ENCODE measurements around the gene NFATC1. TPM values are rescaled to one million over a fixed set of nuclear protein-coding genes. Genes with fewer than 3 reads are reported as not detected.

The NFATC1 gene
- total and polyA plus RNA-seq, 5 donors from 2014 or later, result 13.1 to 64.7 (median 19.8) TPM

DNA sequence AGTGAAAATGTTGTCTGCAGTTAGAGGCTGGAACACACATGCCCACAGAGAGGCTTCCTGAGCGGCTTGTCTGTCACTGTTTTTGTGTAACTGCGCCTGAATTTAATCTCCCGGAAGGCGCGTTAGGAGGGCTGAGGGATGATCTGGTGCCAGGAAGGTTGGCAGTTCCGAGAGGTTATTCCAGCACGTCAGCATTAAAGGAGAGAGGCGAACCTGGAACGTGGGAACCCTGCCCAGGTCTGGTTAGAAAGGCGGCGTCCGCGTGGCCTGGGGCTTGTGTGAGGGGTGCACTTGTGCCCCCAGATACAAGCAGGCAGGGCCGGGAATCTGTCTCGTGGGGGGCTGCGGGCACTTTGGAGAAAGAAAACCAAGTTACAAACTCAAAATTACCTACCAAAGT lies 75.3 kb downstream of the NFATC1 start:
- ATAC-seq (ENCODE audit: low read depth in 2 of 2) (no peak), DNase-seq (no peak)
- H3K4me3 Mint-ChIP-seq, result no peak overlapping the region
- Histone ChIP-seq H3K36me3 (ENCODE audit: control insufficient read depth, insufficient read depth, low read length) (peaks cover 27% of the 10 kb centered on the region), H3K27ac (ENCODE audit: insufficient read depth, low read length, poor library complexity, severe bottlenecking) (no peak overlapping the region), H3K4me1 (ENCODE audit: control insufficient read depth, insufficient read depth, low read length, poor library complexity, severe bottlenecking) (no peaks in the 10 kb centered on the region), H3K27me3 (ENCODE audit: control insufficient read depth, insufficient read depth, low read length) (no peaks in the 10 kb centered on the region), H3K9me3 (ENCODE audit: control insufficient read depth in 2 of 2, low read length in 2 of 2) (peaks cover 0 to 2% of the 10 kb centered on the region in 2 experiments), H3K4me3 (ENCODE audit: low read depth, low read length) (no peak overlapping the region)
- H3K9me3 Mint-ChIP-seq, result peaks cover 0 to 2% (median 0%) of the 10 kb centered on the region in 7 donors
- peaks cover 0 to 3% (median 0%) of the 10 kb centered on the region in 4 donors for H3K4me1 Mint-ChIP-seq
- no peaks in the 10 kb centered on the region for H3K27me3 Mint-ChIP-seq
- H3K27ac Mint-ChIP-seq, result no peak overlapping the region
- H3K36me3 Mint-ChIP-seq, result peaks cover 4% of the 10 kb centered on the region

DNA sequence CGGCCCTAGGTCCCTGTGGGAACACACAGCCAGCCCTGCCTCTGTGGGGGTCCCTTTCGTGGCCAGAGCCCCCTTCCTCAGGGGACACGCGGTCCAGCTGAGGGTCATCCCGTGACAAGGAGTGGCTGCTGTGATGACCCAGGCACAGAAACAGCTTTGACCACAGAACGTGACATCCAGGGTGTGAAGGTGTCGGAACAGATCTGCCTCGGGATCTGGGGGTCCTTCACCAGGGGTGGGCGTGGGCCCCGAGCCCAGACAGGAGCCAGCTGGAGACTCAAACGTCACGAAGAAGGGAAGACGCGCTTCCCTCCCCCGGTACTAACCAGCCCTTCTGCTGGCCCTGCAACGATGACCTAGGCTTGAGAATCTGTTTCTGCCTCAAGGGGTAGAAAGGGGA lies 75.9 kb downstream of the NFATC1 start:
- ATAC-seq (ENCODE audit: low read depth in 2 of 2), result no peak
- Mint-ChIP-seq H3K36me3 (peaks cover 6% of the 10 kb centered on the region), H3K4me3 (no peak overlapping the region), H3K4me1 (peaks cover 0 to 3% (median 0%) of the 10 kb centered on the region in 4 donors), H3K27me3 (no peaks in the 10 kb centered on the region), H3K9me3 (peaks cover 0 to 2% (median 0%) of the 10 kb centered on the region in 7 donors), H3K27ac (no peak overlapping the region)
- H3K27me3 ChIP-seq (ENCODE audit: control insufficient read depth, insufficient read depth, low read length), result no peaks in the 10 kb centered on the region
- H3K9me3 ChIP-seq (ENCODE audit: control insufficient read depth in 2 of 2, low read length in 2 of 2), result peaks cover 0 to 2% of the 10 kb centered on the region in 2 experiments
- H3K27ac ChIP-seq (ENCODE audit: insufficient read depth, low read length, poor library complexity, severe bottlenecking), result no peak overlapping the region
- DNase-seq, result no peak
- H3K4me3 ChIP-seq (ENCODE audit: low read depth, low read length), result no peak overlapping the region
- peaks cover 30% of the 10 kb centered on the region for H3K36me3 ChIP-seq (ENCODE audit: control insufficient read depth, insufficient read depth, low read length)
- no peaks in the 10 kb centered on the region for H3K4me1 ChIP-seq (ENCODE audit: control insufficient read depth, insufficient read depth, low read length, poor library complexity, severe bottlenecking)

DNA sequence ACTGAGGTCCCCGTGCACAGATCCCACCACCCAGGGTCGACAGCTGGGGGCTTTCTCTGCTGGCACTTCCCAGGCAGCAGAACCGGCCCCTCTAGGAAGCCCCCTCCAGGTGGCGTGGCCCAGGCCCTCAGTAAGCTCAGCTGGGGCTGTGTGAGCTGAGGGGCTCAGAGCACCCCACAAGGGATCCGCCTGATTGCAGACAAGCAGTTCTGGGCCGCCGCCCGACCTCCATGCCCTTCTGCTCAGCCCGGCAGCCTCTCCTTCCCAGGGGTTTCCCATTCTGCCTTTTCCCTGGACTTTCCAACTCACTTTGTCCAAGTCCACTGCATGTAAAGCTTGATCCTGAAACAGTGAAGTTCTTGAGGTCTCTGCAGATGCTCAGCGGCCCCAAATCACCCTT lies 76.4 kb downstream of the NFATC1 start:
- DNase-seq (no peak), ATAC-seq (ENCODE audit: low read depth in 2 of 2) (no peak)
- Histone ChIP-seq H3K36me3 (ENCODE audit: control insufficient read depth, insufficient read depth, low read length) (peaks cover 32% of the 10 kb centered on the region), H3K9me3 (ENCODE audit: control insufficient read depth in 2 of 2, low read length in 2 of 2) (peaks cover 0 to 2% of the 10 kb centered on the region in 2 experiments), H3K4me3 (ENCODE audit: low read depth, low read length) (no peak overlapping the region), H3K27ac (ENCODE audit: insufficient read depth, low read length, poor library complexity, severe bottlenecking) (peak overlapping the region; percentile 14), H3K27me3 (ENCODE audit: control insufficient read depth, insufficient read depth, low read length) (no peaks in the 10 kb centered on the region), H3K4me1 (ENCODE audit: control insufficient read depth, insufficient read depth, low read length, poor library complexity, severe bottlenecking) (no peaks in the 10 kb centered on the region)
- H3K36me3 Mint-ChIP-seq, result peaks cover 11% of the 10 kb centered on the region
- no peak overlapping the region for H3K4me3 Mint-ChIP-seq
- H3K27ac Mint-ChIP-seq, result no peak overlapping the region
- H3K9me3 Mint-ChIP-seq, result peaks cover 0 to 2% (median 0%) of the 10 kb centered on the region in 7 donors
- H3K27me3 Mint-ChIP-seq, result no peaks in the 10 kb centered on the region
- H3K4me1 Mint-ChIP-seq, result peaks cover 0 to 3% (median under 1%) of the 10 kb centered on the region in 4 donors

DNA sequence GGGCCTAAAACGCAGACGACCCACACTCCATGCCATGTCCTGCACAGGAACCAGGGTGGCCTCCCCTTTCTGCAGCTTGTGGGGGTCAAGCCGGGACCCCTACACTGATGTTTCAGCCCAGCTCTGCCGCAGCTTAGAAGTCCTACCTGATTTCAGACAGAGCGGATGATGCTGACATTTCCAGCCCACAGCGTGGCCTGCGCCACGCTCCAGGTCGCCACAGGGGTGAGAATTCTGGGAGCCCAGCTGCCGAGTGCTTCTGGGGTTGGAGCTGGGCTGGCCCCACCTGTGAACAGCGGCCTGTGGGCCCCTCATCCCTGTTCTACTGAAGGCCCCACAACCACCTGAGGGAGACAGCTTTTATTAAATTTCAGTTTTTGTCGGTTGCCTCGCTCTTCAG lies 77.2 kb downstream of the NFATC1 start:
- Mint-ChIP-seq H3K4me1 (peaks cover 0 to 3% (median under 1%) of the 10 kb centered on the region in 4 donors), H3K27me3 (no peaks in the 10 kb centered on the region), H3K27ac (no peak overlapping the region), H3K4me3 (no peak overlapping the region), H3K36me3 (peaks cover 13% of the 10 kb centered on the region), H3K9me3 (peaks cover 0 to 2% (median 0%) of the 10 kb centered on the region in 7 donors)
- DNase-seq (no peak), ATAC-seq (ENCODE audit: low read depth in 2 of 2) (no peak)
- H3K4me3 ChIP-seq (ENCODE audit: low read depth, low read length), result no peak overlapping the region
- peaks cover 0 to 2% of the 10 kb centered on the region in 2 experiments for H3K9me3 ChIP-seq (ENCODE audit: control insufficient read depth in 2 of 2, low read length in 2 of 2)
- no peaks in the 10 kb centered on the region for H3K4me1 ChIP-seq (ENCODE audit: control insufficient read depth, insufficient read depth, low read length, poor library complexity, severe bottlenecking)
- peaks cover 31% of the 10 kb centered on the region for H3K36me3 ChIP-seq (ENCODE audit: control insufficient read depth, insufficient read depth, low read length)
- H3K27me3 ChIP-seq (ENCODE audit: control insufficient read depth, insufficient read depth, low read length), result no peaks in the 10 kb centered on the region
- no peak overlapping the region for H3K27ac ChIP-seq (ENCODE audit: insufficient read depth, low read length, poor library complexity, severe bottlenecking)

DNA sequence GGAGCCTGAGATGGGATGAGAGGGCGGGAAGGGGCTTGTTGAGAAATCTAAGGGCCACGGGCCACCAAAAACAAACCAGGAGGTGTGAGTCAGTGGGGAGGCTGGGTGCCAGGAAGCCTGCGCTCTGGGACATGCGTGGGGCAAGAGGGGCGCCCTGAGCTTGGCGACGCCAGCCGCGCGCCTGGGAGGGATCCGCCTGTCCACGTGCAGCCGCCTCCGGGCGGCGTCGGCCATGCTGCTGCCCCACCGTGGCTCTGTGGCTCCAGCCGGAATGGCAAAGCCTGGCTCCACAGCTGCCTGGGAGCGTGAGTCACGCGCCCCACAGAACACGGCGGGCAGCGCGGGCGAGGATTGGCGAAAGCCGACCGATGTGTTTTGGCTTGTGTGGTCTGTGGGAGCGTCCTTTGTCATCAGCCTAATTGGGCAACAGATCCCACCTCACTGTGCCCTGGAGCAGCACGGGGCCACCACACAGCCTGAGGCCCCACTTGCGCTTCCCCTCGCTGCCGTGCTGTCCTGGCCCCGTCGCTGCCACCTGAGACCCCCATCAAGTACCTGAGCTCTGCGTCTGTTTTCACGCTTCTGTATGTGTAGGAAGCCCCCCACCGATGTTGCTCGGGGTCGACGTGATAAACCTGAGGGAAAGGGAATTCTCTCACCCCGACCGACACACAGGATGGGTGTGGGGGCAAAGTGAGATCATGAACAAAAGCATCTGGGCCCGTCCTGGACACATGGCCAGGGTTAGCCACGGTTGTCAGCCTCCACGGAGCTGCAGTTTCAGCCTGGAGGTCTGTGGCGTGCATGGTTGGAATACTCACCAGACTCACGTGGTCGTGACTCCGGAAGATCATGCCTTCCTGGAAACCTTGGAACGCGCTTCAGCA lies 80.5 kb downstream of the NFATC1 start:
- H3K36me3 Mint-ChIP-seq, result peaks cover 14% of the 10 kb centered on the region
- DNase-seq (no peak), ATAC-seq (ENCODE audit: low read depth in 2 of 2) (no peak)
- H3K9me3 ChIP-seq (ENCODE audit: control insufficient read depth in 2 of 2, low read length in 2 of 2), result peaks cover 0 to 2% of the 10 kb centered on the region in 2 experiments
- no peak overlapping the region for H3K27ac ChIP-seq (ENCODE audit: insufficient read depth, low read length, poor library complexity, severe bottlenecking)
- no peaks in the 10 kb centered on the region for H3K27me3 Mint-ChIP-seq
- H3K4me3 ChIP-seq (ENCODE audit: low read depth, low read length), result no peak overlapping the region
- H3K4me1 Mint-ChIP-seq, result peaks cover 0 to 6% (median 0%) of the 10 kb centered on the region in 4 donors
- peak overlapping the region in 2 of 3 donors; percentile 15 to 32 for H3K27ac Mint-ChIP-seq
- no peaks in the 10 kb centered on the region for H3K27me3 ChIP-seq (ENCODE audit: control insufficient read depth, insufficient read depth, low read length)
- H3K4me1 ChIP-seq (ENCODE audit: control insufficient read depth, insufficient read depth, low read length, poor library complexity, severe bottlenecking), result peaks cover 3% of the 10 kb centered on the region
- peaks cover 0 to 2% (median 0%) of the 10 kb centered on the region in 7 donors for H3K9me3 Mint-ChIP-seq
- peaks cover 17% of the 10 kb centered on the region for H3K36me3 ChIP-seq (ENCODE audit: control insufficient read depth, insufficient read depth, low read length)
- H3K4me3 Mint-ChIP-seq, result no peak overlapping the region

DNA sequence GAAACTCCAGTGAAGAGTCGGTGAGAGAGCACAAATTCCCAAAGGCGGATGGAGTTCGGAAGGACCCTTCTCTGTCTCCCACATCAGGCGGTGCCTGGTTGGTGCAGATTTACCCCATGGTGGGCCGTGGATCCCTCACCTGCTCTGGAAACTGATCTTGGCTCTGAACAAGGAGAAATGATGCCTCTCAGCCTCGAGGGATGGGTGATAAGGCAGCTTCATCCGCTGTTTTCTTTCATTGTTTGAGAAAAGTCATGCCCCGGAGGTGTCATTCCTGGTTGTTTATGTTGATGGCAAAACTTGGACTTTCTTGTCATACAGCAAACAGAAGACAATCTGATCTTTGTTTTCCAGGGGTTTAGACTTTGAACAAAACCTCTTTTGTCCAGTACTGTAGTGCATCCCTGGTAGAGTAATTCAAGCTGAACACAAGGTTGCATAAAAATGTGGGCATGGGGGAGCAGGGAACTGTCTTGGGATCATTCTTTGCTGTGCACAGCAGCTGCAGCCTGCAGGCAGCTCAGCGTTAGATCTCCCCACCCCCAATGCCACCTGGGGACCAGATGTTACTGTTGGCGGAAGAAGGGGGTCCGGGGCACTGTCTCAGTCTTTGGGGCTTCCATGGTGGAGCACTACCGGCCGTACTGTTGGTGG lies 81.3 kb downstream of the NFATC1 start:
- Mint-ChIP-seq H3K27me3 (no peaks in the 10 kb centered on the region), H3K4me3 (no peak overlapping the region), H3K36me3 (peaks cover 14% of the 10 kb centered on the region), H3K4me1 (peaks cover 0 to 6% (median 0%) of the 10 kb centered on the region in 4 donors), H3K9me3 (peaks cover 0 to 2% (median 0%) of the 10 kb centered on the region in 7 donors), H3K27ac (peak overlapping the region; percentile 15 to 87 (median 33))
- Histone ChIP-seq H3K27me3 (ENCODE audit: control insufficient read depth, insufficient read depth, low read length) (no peaks in the 10 kb centered on the region), H3K27ac (ENCODE audit: insufficient read depth, low read length, poor library complexity, severe bottlenecking) (no peak overlapping the region), H3K36me3 (ENCODE audit: control insufficient read depth, insufficient read depth, low read length) (peaks cover 13% of the 10 kb centered on the region), H3K4me1 (ENCODE audit: control insufficient read depth, insufficient read depth, low read length, poor library complexity, severe bottlenecking) (peaks cover 3% of the 10 kb centered on the region), H3K9me3 (ENCODE audit: control insufficient read depth in 2 of 2, low read length in 2 of 2) (peaks cover 0 to 2% of the 10 kb centered on the region in 2 experiments), H3K4me3 (ENCODE audit: low read depth, low read length) (no peak overlapping the region)
- DNase-seq (no peak), ATAC-seq (ENCODE audit: low read depth in 2 of 2) (no peak)

DNA sequence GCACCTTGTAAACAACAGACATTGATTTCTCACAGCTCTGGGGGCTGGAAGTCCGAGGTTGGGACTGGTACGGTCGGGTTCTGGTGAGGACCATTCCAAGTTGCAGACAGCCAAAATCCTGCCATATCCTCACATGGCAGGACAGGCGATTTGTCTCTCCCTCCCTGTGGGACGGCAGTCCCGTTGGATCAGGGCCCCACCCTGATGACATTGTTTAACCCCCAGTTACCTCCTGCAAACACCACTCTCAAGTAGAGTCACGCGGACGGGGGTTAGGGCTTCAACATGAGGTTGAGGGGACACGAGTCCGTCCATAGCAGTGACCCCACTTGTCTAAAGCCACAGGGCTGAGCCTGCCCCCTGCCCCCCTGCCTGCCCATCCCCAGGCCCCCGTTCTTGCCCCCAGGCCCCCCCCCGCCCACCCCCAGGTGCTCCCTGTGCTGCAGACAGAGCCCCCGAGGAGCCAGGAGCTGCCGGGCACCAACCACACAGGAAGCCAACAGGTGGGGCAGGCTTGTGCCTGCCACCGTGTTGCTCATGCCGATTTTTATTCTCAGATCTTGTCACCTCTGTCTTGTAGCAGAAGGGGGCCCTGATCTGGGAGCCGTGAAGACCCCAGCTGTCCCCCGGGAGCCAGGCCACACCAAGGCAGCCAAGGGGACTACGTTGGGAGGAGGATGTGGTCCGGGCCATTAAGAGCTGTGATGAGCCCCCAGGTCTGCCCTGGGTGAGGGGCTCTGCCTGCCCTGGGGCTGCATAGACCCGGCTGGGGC lies 82.2 kb downstream of the NFATC1 start:
- Histone ChIP-seq H3K27me3 (ENCODE audit: control insufficient read depth, insufficient read depth, low read length) (no peaks in the 10 kb centered on the region), H3K4me3 (ENCODE audit: low read depth, low read length) (no peak overlapping the region), H3K27ac (ENCODE audit: insufficient read depth, low read length, poor library complexity, severe bottlenecking) (no peak overlapping the region), H3K36me3 (ENCODE audit: control insufficient read depth, insufficient read depth, low read length) (peaks cover 13% of the 10 kb centered on the region), H3K4me1 (ENCODE audit: control insufficient read depth, insufficient read depth, low read length, poor library complexity, severe bottlenecking) (peaks cover 3% of the 10 kb centered on the region), H3K9me3 (ENCODE audit: control insufficient read depth in 2 of 2, low read length in 2 of 2) (peaks cover 0 to 2% of the 10 kb centered on the region in 2 experiments)
- DNase-seq, result peak in 1 of 3 donors; percentile 10
- no peak overlapping the region for H3K4me3 Mint-ChIP-seq
- peaks cover 14% of the 10 kb centered on the region for H3K36me3 Mint-ChIP-seq
- peaks cover 0 to 6% (median 0%) of the 10 kb centered on the region in 4 donors for H3K4me1 Mint-ChIP-seq
- no peaks in the 10 kb centered on the region for H3K27me3 Mint-ChIP-seq
- peak in 1 of 2 donors; percentile 25 for ATAC-seq (ENCODE audit: low read depth in 2 of 2)
- peak overlapping the region in 2 of 3 donors; percentile 14 to 87 for H3K27ac Mint-ChIP-seq
- H3K9me3 Mint-ChIP-seq, result no peaks in the 10 kb centered on the region
